GM12801 (cell line): ENCODE measurements around the gene CAMKK1.

ENCODE experiments used
- TF ChIP-seq, protein P1 (sequence below): IDR thresholded peaks from one replicate; pipeline ENCODE4 v1.5.1; 2011; ENCODE audit warnings: control low read depth; ENCODE audit not compliant: insufficient read length; ENCODE audit errors: extremely low read depth

CAMKK1 gene

DNA sequence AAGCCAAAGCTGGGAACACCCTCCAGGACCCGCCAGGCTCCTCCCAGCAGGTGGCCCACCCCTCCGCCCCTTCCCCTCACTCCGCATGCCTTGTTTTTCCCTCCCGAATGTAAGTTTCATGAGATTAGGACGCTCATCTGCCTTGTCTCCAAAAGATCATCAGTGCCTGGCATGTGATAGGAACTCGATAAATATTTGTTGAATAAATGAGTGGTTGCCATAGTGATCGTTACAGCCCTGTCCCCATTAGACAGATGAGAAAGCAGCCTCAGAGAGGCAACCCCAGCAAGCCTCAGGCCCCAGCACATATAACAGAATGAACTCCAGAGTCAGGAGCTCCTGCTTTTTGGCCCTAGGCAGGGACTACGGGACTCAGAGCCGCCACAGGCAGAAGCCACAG, 5.0 kb downstream of the CAMKK1 start:
- TF ChIP-seq, protein P1, sequence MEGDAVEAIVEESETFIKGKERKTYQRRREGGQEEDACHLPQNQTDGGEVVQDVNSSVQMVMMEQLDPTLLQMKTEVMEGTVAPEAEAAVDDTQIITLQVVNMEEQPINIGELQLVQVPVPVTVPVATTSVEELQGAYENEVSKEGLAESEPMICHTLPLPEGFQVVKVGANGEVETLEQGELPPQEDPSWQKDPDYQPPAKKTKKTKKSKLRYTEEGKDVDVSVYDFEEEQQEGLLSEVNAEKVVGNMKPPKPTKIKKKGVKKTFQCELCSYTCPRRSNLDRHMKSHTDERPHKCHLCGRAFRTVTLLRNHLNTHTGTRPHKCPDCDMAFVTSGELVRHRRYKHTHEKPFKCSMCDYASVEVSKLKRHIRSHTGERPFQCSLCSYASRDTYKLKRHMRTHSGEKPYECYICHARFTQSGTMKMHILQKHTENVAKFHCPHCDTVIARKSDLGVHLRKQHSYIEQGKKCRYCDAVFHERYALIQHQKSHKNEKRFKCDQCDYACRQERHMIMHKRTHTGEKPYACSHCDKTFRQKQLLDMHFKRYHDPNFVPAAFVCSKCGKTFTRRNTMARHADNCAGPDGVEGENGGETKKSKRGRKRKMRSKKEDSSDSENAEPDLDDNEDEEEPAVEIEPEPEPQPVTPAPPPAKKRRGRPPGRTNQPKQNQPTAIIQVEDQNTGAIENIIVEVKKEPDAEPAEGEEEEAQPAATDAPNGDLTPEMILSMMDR = no peak

DNA sequence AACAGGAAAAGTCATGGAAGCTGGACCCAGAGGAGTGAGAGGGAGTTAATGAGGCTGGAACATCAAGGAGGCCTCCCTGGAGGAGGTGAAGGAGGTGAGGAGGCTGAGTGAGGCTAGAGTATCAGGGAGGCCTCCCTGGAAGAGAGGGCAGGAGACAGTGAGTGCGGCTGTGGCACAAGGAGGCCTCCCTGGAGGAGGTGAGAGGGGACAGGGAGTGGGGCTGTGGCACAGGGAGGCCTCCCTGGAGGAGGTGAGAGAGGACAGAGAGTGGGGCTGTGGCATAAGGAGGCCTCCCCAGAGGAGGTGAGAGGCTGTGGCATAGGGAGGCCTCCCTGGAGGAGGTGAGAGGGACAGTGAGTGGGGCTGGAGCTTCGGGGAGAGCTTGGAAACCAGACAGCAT, 5.5 kb downstream of the CAMKK1 start:
- TF ChIP-seq, protein P1 = no peak

DNA sequence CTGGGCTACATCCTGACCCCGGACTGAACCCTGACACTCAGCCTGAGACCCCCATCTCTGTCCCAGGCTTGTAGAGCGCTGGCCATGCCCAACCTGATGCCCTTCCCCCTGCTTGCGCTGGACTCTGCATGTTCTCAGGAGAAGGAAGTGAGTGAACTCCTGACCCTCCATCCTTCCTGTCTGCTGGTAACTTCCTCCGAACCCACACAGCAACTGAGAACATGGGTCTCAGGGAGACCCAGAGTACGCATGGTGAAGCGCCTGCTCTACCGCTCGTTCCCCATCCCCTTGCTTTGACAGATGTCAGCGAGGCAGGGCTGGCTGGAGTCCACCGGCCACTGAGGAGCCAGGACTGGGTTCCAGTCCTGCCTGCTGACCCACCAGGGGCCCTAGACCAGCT, 6.1 kb downstream of the CAMKK1 start:
- TF ChIP-seq, protein P1 = no peak

DNA sequence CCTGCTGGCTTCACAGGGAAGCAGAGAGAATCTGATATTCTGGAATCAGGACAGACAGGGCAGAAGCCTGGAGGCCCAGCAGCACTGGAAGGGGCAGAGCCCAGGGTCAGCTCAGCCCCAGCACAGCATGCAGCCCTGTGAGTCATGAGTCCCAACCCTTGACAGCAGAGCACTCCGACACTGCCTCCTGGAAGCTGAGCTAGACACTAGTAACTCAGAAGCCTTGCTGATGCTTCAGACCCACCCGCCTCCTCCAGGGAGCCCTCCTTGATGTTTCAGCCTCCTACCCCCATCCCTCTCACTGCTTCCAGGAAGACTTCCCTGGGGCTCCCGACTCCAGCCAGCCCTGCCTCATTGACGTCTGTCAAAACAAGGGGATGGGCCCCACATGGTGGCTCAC, 6.9 kb downstream of the CAMKK1 start:
- TF ChIP-seq, protein P1 = no peak

DNA sequence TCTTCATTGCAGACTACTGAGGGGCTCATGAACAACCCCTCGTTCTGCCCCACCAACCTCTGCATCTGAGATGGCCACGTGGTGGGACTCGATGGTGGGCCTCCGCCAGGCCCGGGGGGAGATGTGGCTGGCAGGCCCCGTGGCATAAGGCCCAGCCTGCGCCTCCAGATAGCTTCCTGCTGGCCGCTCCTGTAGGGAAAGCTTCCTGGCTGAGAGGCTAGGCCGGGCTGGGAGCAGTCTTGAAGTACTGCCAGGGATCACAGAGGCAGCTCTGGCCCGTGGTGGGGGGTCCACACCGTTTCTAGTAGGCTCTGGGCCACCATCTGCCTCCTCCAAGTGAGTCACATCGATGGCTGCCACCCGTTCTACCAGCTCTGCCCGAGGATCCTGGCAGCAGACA, 7.6 kb downstream of the CAMKK1 start:
- TF ChIP-seq, protein P1 = no peak

DNA sequence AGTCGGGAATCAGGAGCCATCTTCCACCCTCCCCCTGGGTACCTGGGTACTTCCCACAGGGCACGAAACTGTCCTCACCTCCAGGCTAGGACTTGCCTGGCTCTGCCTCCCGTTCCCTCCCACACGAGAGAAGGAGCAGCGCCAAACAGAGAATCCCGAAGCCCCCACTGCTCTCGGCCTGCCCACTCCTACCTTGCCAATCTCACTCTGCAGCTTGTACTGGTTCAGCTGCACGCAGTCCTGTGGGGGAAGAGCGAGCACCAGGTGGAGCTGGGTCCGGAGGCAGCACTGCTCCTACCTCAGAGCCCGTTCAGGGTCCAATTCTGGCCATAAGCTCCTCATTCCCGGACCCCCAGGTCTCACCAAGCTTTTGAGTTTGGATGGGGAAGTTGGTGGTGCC, 8.7 kb downstream of the CAMKK1 start:
- TF ChIP-seq, protein P1 = no peak

DNA sequence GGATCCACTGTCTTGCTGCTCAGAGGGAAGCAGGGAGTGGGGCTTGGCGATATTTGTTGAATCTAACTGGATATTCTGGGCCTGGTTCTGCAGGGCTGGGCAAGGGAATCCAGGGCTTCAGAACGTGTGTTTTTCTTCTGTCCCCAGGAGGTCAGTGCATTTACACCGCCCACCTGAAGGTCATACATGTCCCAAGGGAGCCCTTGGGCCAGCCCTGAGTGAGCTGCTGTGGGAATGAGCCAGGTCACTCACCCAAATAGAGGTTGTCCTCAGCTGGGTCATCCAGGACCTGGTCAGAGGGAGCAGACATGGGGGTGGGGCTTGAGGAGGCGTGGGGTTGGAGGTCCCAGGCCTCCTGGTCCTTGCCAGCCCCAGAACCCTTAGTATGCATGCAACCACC, 10.6 kb downstream of the CAMKK1 start:
- TF ChIP-seq, protein P1 = no peak

DNA sequence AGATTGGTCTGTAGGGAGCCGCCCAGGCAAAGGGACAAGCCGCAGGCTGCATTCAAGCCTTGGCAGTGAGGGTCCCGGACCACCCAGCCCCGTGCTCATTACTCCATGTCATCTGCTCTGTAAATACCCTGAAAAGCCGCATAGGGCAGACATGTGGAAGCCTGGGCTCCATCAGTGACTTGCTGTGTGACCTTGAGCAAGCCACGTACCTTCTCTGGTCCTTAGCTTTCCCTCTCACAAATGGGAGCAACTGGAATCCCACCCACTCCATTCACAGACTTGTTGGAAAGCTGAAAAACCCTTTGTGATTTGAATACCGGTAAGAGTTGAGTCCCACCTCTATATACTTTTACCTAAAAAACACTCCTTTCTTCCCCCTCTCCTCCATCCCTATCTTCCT, 11.9 kb downstream of the CAMKK1 start:
- TF ChIP-seq, protein P1 = no peak
